CD14-positive monocyte (primary cell): ENCODE measurements around the gene DIAPH2. TPM values are rescaled to one million over a fixed set of nuclear protein-coding genes. Genes with fewer than 3 reads are reported as not detected.

Source experiments
- DNase-seq, 3 donors: peaks; one replicate each; pipeline ENCODE4 v3.0.0-alpha.2; 2011 to 2022
- H2AFZ ChIP-seq: 2 replicates; pipeline ENCODE4 v1.6.0; 2012; ENCODE audit warnings: mild to moderate bottlenecking, low read depth, low read length, inconsistent platforms; ENCODE audit not compliant: insufficient read depth, poor library complexity, severe bottlenecking
- H3K27ac ChIP-seq, 2 donors: 1 replicate in 1 of 2; 2 replicates in 1 of 2; pipeline ENCODE4 v1.5.1; 2012 to 2013; ENCODE audit warnings: low read length in 2 of 2, control low read depth in 1 of 2, inconsistent platforms in 1 of 2, low read depth in 1 of 2, mild to moderate bottlenecking in 1 of 2
- H3K27me3 ChIP-seq, 2 donors: one replicate each; pipeline versions ENCODE4 v1.6.0 to v1.6.1; 2011 to 2013; ENCODE audit warnings: low read length in 2 of 2; ENCODE audit not compliant: control insufficient read depth in 2 of 2, insufficient read depth in 2 of 2
- H3K36me3 ChIP-seq, 2 donors: replicated peaks in 1 of 2; 1 replicate in 1 of 2; 2 replicates in 1 of 2; pipeline versions ENCODE4 v1.5.1 to v1.6.1; 2012 to 2013; ENCODE audit warnings: low read length in 2 of 2, control low read depth in 1 of 2, inconsistent platforms in 1 of 2, mild to moderate bottlenecking in 1 of 2; ENCODE audit not compliant: insufficient read depth in 2 of 2, control insufficient read depth in 1 of 2
- H3K4me1 ChIP-seq, 2 donors: 1 replicate in 1 of 2; 2 replicates in 1 of 2; pipeline versions ENCODE4 v1.5.1 to v1.6.1; 2012 to 2013; ENCODE audit warnings: low read length in 2 of 2, control low read depth in 1 of 2, inconsistent platforms in 1 of 2, mild to moderate bottlenecking in 1 of 2, moderate library complexity in 1 of 2; ENCODE audit not compliant: insufficient read depth in 2 of 2, control insufficient read depth in 1 of 2
- H3K4me2 ChIP-seq: replicated peaks from 2 replicates; pipeline ENCODE3; 2012; ENCODE audit warnings: low read length, moderate library complexity, mild to moderate bottlenecking; ENCODE audit not compliant: poor library complexity, severe bottlenecking; ENCODE audit errors: extremely low read depth
- H3K4me3 ChIP-seq, 3 experiments: fragments of 200-600 bp in 1 of 3; sonication (generic) in 1 of 3; replicated peaks in 1 of 3; 1 replicate in 2 of 3; 2 replicates in 1 of 3; pipeline ENCODE4 v1.5.1; 2011 to 2013; ENCODE audit warnings: low read length in 3 of 3, mild to moderate bottlenecking in 3 of 3, control low read depth in 2 of 3, low read depth in 2 of 3, inconsistent platforms in 1 of 3, moderate library complexity in 1 of 3
- H3K79me2 ChIP-seq: 2 replicates; pipeline ENCODE4 v1.6.0; 2012; ENCODE audit warnings: mild to moderate bottlenecking, control low read depth, inconsistent platforms, low read length, moderate library complexity; ENCODE audit not compliant: insufficient read depth
- H3K9ac ChIP-seq: 2 replicates; pipeline ENCODE4 v1.6.0; 2017; ENCODE audit warnings: low read length, mild to moderate bottlenecking; ENCODE audit not compliant: insufficient read depth, poor library complexity, severe bottlenecking
- H3K9me3 ChIP-seq, 2 donors: replicated peaks in 1 of 2; 1 replicate in 1 of 2; 2 replicates in 1 of 2; pipeline versions ENCODE4 v1.5.1 to v1.6.1; 2012 to 2013; ENCODE audit warnings: low read length in 2 of 2, control low read depth in 1 of 2; ENCODE audit not compliant: control insufficient read depth in 1 of 2, insufficient read depth in 1 of 2
- H4K20me1 ChIP-seq: 2 replicates; pipeline ENCODE4 v1.6.0; 2012; ENCODE audit warnings: mild to moderate bottlenecking, low read length, control low read depth, moderate library complexity; ENCODE audit not compliant: insufficient read depth
- H3K27ac Mint-ChIP-seq, 7 donors: one replicate each; pipeline ENCODE4 v1.8.0; 2020; ENCODE audit warnings: mild to moderate bottlenecking in 7 of 7, mixed read lengths in 7 of 7, moderate library complexity in 6 of 7, inconsistent platforms in 2 of 7
- H3K27me3 Mint-ChIP-seq, 3 donors: one replicate each; pipeline ENCODE4 v1.8.0; 2021 to 2022; ENCODE audit warnings: low read depth in 3 of 3, mild to moderate bottlenecking in 3 of 3, mixed read lengths in 3 of 3, moderate library complexity in 3 of 3, inconsistent platforms in 1 of 3
- H3K36me3 Mint-ChIP-seq, 2 donors: one replicate each; pipeline ENCODE4 v1.8.0; 2020; ENCODE audit warnings: mixed read lengths in 2 of 2, inconsistent platforms in 1 of 2, mild to moderate bottlenecking in 1 of 2
- H3K4me1 Mint-ChIP-seq: one replicate; pipeline ENCODE4 v1.8.0; 2020; ENCODE audit warnings: mild to moderate bottlenecking, mixed read lengths
- H3K4me3 Mint-ChIP-seq, 2 donors: one replicate each; pipeline ENCODE4 v1.8.0; 2020; ENCODE audit warnings: mild to moderate bottlenecking in 2 of 2, mixed read lengths in 2 of 2, moderate library complexity in 1 of 2
- H3K9me3 Mint-ChIP-seq, 7 donors: one replicate each; pipeline ENCODE4 v1.8.0; 2020 to 2022; ENCODE audit warnings: mixed read lengths in 7 of 7, mild to moderate bottlenecking in 6 of 7, moderate library complexity in 6 of 7, inconsistent platforms in 2 of 7
- CTCF ChIP-seq: fragments of 200-600 bp; IDR thresholded peaks from one replicate; pipeline ENCODE4 v1.8.0; 2022; ENCODE audit warnings: antibody characterized with exemption, mild to moderate bottlenecking
- WGBS: methylation state at CpG from one replicate; pipeline ENCODE4 v1.1.5; 2013; ENCODE audit warnings: missing lambda C conversion rate; ENCODE audit not compliant: insufficient coverage; 5-methylcytosine and 5-hydroxymethylcytosine counted together
- intact Hi-C, 2 donors: fragments of 100-400 bp; cut with micrococcal nuclease; formaldehyde crosslinking; loops; one replicate each; pipeline versions ENCODE4 v1.15.0 to v1.15.1; 2023
- polyA plus RNA-seq, 3 donors: library from polyadenylated mRNA; depleted of rRNA in 1 of 3; unstranded in 2 of 3; stranded (reverse) in 1 of 3; fragments of 300-500 nt in 2 of 3; fragments of >200 nt in 1 of 3; fragmentation: Illumina TruSeq in 2 of 3; gene quantifications; 1 replicate in 2 of 3; 2 replicates in 1 of 3; pipeline ENCODE4 v1.2.3, GENCODE V29; 2012 to 2021

The DIAPH2 gene
- polyA plus RNA-seq, 3 donors, result 9.5 to 20.5 (median 11.4) TPM

GRCh38 chrX:97447306-97447705 is 762.7 kb downstream of the DIAPH2 start:
- intact Hi-C loops, result no loop called here
- Mint-ChIP-seq H3K4me3 (no peak overlapping the region), H3K27me3 (no peaks in the 10 kb centered on the region), H3K9me3 (no peaks in the 10 kb centered on the region), H3K36me3 (no peaks in the 10 kb centered on the region), H3K4me1 (no peaks in the 10 kb centered on the region), H3K27ac (no peak overlapping the region)
- Histone ChIP-seq H3K9me3 (no peaks in the 10 kb centered on the region), H3K4me2 (no peak overlapping the region), H3K79me2 (no peaks in the 10 kb centered on the region), H3K9ac (no peak overlapping the region), H3K4me1 (no peaks in the 10 kb centered on the region), H3K27me3 (no peaks in the 10 kb centered on the region), H3K4me3 (no peak overlapping the region), H3K27ac (no peak overlapping the region), H4K20me1 (no peaks in the 10 kb centered on the region), H3K36me3 (no peaks in the 10 kb centered on the region), H2AFZ (no peak overlapping the region)
- no peak for DNase-seq
- 100% methylated on average over 1 of the region's 5 CpGs for WGBS
- TF ChIP-seq CTCF, result no peak

GRCh38 chrX:97452283-97452682 is 767.6 kb downstream of the DIAPH2 start:
- Histone ChIP-seq H3K4me2 (no peak overlapping the region), H4K20me1 (no peaks in the 10 kb centered on the region), H3K79me2 (no peaks in the 10 kb centered on the region), H3K9me3 (no peaks in the 10 kb centered on the region), H3K27ac (no peak overlapping the region), H3K4me3 (no peak overlapping the region), H3K4me1 (no peaks in the 10 kb centered on the region), H3K9ac (no peak overlapping the region), H3K27me3 (no peaks in the 10 kb centered on the region), H3K36me3 (no peaks in the 10 kb centered on the region), H2AFZ (no peak overlapping the region)
- intact Hi-C loops, result no loop called here
- Mint-ChIP-seq H3K36me3 (peaks cover 0 to 3% of the 10 kb centered on the region in 2 donors), H3K9me3 (peaks cover 0 to 4% (median 0%) of the 10 kb centered on the region in 7 donors), H3K27me3 (peaks cover 0 to 2% (median 1%) of the 10 kb centered on the region in 3 donors), H3K4me3 (no peak overlapping the region), H3K4me1 (no peaks in the 10 kb centered on the region), H3K27ac (no peak overlapping the region)
- TF ChIP-seq CTCF, result no peak
- DNase-seq, result no peak
